MM.1S (cell line): ENCODE results near the gene SLC16A7.
A peak's percentile ranks its signal among the peaks of the same experiment; 100 is the strongest.

Experiments
- DNase-seq: peaks from one replicate; pipeline ENCODE4 v3.0.0-alpha.2; 2015
- H2AFZ ChIP-seq: fragments of 300-600 bp; sonication (generic); 2 replicates; pipeline ENCODE4 v1.6.0; 2016; ENCODE audit warnings: antibody characterized with exemption, low read length
- H3F3A ChIP-seq: fragments of 300-600 bp; sonication (generic); 2 replicates; pipeline ENCODE4 v1.6.1; 2016; ENCODE audit warnings: mild to moderate bottlenecking, antibody characterized with exemption, low read length, moderate library complexity, mixed read lengths; ENCODE audit not compliant: insufficient read depth
- H3K27ac ChIP-seq: fragments of 300-600 bp; sonication (generic); 2 replicates; pipeline ENCODE4 v1.5.1; 2016; ENCODE audit warnings: mild to moderate bottlenecking, low read length
- H3K27me3 ChIP-seq: fragments of 300-600 bp; sonication (generic); replicated peaks from 2 replicates; pipeline ENCODE4 v1.6.0; 2016; ENCODE audit warnings: low read length; ENCODE audit not compliant: insufficient read depth
- H3K36me3 ChIP-seq: fragments of 300-600 bp; sonication (generic); replicated peaks from 2 replicates; pipeline ENCODE4 v1.6.1; 2016; ENCODE audit warnings: mild to moderate bottlenecking, low read length, mixed read lengths; ENCODE audit not compliant: insufficient read depth
- H3K4me1 ChIP-seq: fragments of 300-600 bp; sonication (generic); 2 replicates; pipeline ENCODE4 v1.6.1; 2016; ENCODE audit warnings: low read length, mixed read lengths
- H3K4me2 ChIP-seq: fragments of 300-600 bp; sonication (generic); 2 replicates; pipeline ENCODE4 v1.6.0; 2016; ENCODE audit warnings: low read depth, low read length
- H3K4me3 ChIP-seq: fragments of 300-600 bp; sonication (generic); 2 replicates; pipeline ENCODE4 v1.5.1; 2016; ENCODE audit warnings: low read length, mixed read lengths
- H3K79me2 ChIP-seq: fragments of 300-600 bp; sonication (generic); 2 replicates; pipeline ENCODE4 v1.6.1; 2016; ENCODE audit warnings: mixed run types, low read length, mixed read lengths
- H3K9ac ChIP-seq: fragments of 300-600 bp; sonication (generic); 2 replicates; pipeline ENCODE4 v1.6.1; 2016; ENCODE audit warnings: low read length, mixed read lengths
- H3K9me2 ChIP-seq: fragments of 300-600 bp; sonication (generic); replicated peaks from 2 replicates; pipeline ENCODE4 v1.6.1; 2016; ENCODE audit warnings: mild to moderate bottlenecking, low read length, mixed read lengths; ENCODE audit not compliant: insufficient read depth
- H3K9me3 ChIP-seq: fragments of 300-600 bp; sonication (generic); replicated peaks from 2 replicates; pipeline ENCODE4 v1.6.1; 2016; ENCODE audit warnings: mild to moderate bottlenecking, low read length, mixed read lengths; ENCODE audit not compliant: insufficient read depth
- H4K20me1 ChIP-seq: fragments of 300-600 bp; sonication (generic); 2 replicates; pipeline ENCODE4 v1.6.1; 2016; ENCODE audit warnings: mild to moderate bottlenecking, low read length, moderate library complexity, mixed read lengths; ENCODE audit not compliant: insufficient read depth
- EZH2 ChIP-seq: fragments of 300-600 bp; sonication (generic); optimal IDR thresholded peaks from 2 replicates; pipeline ENCODE3; 2017; ENCODE audit warnings: low read depth, mild to moderate bottlenecking, antibody characterized with exemption, low read length, mixed read lengths
- EZH2phosphoT487 ChIP-seq: fragments of 300-600 bp; sonication (generic); IDR thresholded peaks from 2 replicates; pipeline ENCODE4 v1.6.1; 2018; ENCODE audit warnings: antibody characterized with exemption, low read length
- TF ChIP-seq, protein P1 (sequence below): fragments of 300-600 bp; sonication (generic); IDR thresholded peaks from 2 replicates; pipeline ENCODE4 v1.5.1; 2016; ENCODE audit warnings: antibody characterized with exemption, low read length, mixed read lengths

Gene SLC16A7

DNA sequence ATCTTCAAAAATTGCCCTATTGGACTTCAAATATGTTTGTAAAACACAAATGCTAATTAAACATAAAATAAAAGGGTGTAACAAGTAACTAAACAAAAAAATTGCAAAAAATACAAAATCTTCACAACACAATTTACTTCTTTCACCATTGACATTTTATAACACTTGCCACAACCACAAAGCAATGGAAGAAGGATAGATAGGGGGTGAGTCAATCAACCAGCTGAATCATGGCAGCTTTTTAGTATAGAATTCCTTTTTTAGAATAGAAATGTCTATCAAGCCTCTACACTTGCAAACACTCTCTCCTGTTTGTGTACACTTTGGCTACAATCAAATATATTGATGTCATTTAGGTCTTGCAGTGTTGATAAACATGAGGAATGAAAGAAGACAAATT lies 232.7 kb downstream of the SLC16A7 start:
- H3K9me2 ChIP-seq, result no peaks in the 10 kb centered on the region

DNA sequence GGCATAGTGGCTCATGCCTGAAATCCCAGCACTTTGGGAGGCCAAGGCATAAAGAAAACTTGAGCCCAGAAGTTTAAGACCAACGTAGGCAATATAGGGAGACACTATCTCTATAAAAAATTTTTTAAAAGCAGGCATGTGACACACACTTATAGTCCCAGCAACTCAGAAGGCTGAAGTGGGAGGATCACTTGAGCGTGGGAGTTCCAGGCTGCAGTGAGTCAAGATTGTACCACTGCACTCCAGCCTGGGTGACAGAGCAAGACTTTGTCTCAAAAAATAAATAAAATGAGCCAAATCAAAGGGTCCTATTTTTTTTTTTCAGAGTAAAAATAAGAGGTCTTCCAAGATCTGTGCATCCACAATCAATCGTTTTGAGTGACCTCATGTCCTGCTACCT lies 237.6 kb downstream of the SLC16A7 start:
- no peaks in the 10 kb centered on the region for H3K4me1 ChIP-seq
- no peak for TF ChIP-seq EZH2phosphoT487
- TF ChIP-seq, protein P1, sequence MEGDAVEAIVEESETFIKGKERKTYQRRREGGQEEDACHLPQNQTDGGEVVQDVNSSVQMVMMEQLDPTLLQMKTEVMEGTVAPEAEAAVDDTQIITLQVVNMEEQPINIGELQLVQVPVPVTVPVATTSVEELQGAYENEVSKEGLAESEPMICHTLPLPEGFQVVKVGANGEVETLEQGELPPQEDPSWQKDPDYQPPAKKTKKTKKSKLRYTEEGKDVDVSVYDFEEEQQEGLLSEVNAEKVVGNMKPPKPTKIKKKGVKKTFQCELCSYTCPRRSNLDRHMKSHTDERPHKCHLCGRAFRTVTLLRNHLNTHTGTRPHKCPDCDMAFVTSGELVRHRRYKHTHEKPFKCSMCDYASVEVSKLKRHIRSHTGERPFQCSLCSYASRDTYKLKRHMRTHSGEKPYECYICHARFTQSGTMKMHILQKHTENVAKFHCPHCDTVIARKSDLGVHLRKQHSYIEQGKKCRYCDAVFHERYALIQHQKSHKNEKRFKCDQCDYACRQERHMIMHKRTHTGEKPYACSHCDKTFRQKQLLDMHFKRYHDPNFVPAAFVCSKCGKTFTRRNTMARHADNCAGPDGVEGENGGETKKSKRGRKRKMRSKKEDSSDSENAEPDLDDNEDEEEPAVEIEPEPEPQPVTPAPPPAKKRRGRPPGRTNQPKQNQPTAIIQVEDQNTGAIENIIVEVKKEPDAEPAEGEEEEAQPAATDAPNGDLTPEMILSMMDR, result no peak
- TF ChIP-seq EZH2, result no peak
- no peak overlapping the region for H2AFZ ChIP-seq
- H3K27ac ChIP-seq, result no peak overlapping the region
- no peaks in the 10 kb centered on the region for H3K27me3 ChIP-seq
- H3K79me2 ChIP-seq, result no peaks in the 10 kb centered on the region
- no peak for DNase-seq
- no peaks in the 10 kb centered on the region for H4K20me1 ChIP-seq
- no peak overlapping the region for H3K9ac ChIP-seq
- H3K9me3 ChIP-seq, result no peaks in the 10 kb centered on the region
- no peaks in the 10 kb centered on the region for H3K9me2 ChIP-seq
- H3K36me3 ChIP-seq, result no peaks in the 10 kb centered on the region
- no peak overlapping the region for H3K4me2 ChIP-seq
- no peak overlapping the region for H3K4me3 ChIP-seq
- no peaks in the 10 kb centered on the region for H3F3A ChIP-seq

More for the DNA sequence above, 232.7 kb downstream of the SLC16A7 start:
- Histone ChIP-seq H3F3A (no peaks in the 10 kb centered on the region), H3K27ac (no peak overlapping the region), H3K4me3 (no peak overlapping the region), H3K4me2 (no peak overlapping the region), H3K27me3 (no peaks in the 10 kb centered on the region), H3K9me3 (no peaks in the 10 kb centered on the region), H4K20me1 (no peaks in the 10 kb centered on the region), H3K79me2 (no peaks in the 10 kb centered on the region), H3K4me1 (no peaks in the 10 kb centered on the region), H3K36me3 (no peaks in the 10 kb centered on the region), H3K9ac (no peak overlapping the region), H2AFZ (no peak overlapping the region)
- no peak for TF ChIP-seq EZH2phosphoT487
- TF ChIP-seq, protein P1, result no peak
- TF ChIP-seq EZH2, result no peak
- DNase-seq, result no peak

DNA sequence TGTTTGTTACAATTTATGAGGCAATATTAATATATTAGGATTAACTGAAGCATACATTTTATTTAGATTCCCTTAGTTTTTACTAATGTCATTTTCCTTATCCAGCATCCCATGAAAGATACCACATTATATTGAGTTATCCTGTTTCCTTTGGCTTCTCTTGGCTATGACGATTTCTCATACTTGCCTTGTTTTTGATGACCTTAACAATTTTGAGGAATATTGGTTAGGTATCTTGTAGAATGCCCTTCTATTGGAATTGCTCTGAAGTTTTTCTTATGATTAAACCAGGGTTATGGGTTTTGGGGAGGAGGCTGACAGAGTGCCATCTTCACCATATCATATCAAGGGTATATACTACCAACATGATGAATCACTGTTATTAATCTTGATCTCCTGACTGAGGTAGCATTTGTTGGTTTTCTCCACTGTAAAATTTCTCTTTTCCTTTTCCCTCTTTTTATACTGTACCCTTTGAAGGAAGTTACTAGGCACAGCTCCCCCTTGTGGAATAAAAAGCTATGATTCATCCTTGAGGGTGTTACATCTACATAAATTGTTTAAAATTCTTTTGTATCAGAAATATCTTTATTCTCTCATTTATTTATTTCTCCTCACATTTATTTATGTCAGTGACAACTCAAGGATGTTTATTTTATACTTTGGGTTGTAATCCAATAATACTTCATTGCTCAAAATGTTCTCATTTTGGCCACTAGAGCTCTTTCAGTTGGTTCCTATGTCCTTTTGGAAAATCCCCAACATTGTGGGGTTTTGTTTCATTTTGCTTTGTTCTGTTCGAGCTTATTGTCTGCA lies 239.0 kb downstream of the SLC16A7 start:
- no peaks in the 10 kb centered on the region for H3K9me3 ChIP-seq
- H3K4me3 ChIP-seq, result no peak overlapping the region
- DNase-seq, result no peak
- no peaks in the 10 kb centered on the region for H3F3A ChIP-seq
- no peaks in the 10 kb centered on the region for H3K9me2 ChIP-seq
- H3K4me1 ChIP-seq, result no peaks in the 10 kb centered on the region
- no peak overlapping the region for H2AFZ ChIP-seq
- no peak overlapping the region for H3K9ac ChIP-seq
- no peak overlapping the region for H3K27ac ChIP-seq
- no peaks in the 10 kb centered on the region for H4K20me1 ChIP-seq
- no peaks in the 10 kb centered on the region for H3K36me3 ChIP-seq
- H3K79me2 ChIP-seq, result no peaks in the 10 kb centered on the region
- H3K27me3 ChIP-seq, result no peaks in the 10 kb centered on the region
- no peak overlapping the region for H3K4me2 ChIP-seq
- TF ChIP-seq, protein P1, result peak; percentile 56
- no peak for TF ChIP-seq EZH2
- TF ChIP-seq EZH2phosphoT487, result no peak
